SK-N-DZ (cell line): ENCODE results near the gene LZTS2.

Experiments used
- DNase-seq: peaks from one replicate; pipeline ENCODE4 v3.0.0-alpha.2; 2015; ENCODE audit warnings: low spot score

LZTS2 gene

DNA sequence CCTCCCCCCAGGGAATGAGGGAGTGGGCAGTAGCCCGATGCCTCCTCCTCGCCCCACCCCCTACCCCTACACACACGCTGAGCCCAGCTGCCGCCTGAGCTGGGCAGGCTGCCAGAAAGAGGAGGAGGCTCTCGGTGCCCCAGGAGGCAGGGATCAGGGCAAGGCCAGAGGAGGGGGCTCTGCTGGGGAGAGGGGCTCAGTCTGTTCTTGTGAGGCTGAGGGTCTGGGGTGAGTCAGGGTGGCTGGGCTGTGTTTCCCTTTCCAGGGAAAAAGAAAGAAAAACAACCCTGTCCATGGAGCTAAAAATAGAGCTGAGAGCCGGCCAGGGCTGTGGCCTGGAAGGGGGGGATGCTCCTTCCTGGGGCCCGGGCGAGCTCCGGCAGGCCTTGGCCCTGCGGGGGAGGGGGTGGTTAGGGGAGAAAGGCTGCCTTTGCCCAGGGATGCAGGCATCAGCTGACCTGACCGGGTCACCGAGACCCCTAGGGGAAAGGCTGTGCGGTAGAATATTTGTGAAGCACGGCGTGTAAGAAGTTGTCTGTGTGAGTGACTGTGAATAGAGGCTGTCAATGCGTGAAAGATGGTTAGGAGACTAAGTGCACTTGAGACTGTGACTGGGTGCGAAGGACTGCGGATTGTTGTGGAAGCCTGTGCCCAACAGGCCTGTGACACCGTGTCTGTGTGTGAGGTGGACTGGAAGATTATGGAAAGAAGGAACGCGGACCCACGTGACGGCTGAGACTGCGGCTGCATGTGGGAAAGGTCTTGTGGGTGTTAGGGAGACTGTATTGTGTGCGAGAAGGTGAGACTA, 1.2 kb upstream of the LZTS2 start:
- peak; percentile 87 for DNase-seq

DNA sequence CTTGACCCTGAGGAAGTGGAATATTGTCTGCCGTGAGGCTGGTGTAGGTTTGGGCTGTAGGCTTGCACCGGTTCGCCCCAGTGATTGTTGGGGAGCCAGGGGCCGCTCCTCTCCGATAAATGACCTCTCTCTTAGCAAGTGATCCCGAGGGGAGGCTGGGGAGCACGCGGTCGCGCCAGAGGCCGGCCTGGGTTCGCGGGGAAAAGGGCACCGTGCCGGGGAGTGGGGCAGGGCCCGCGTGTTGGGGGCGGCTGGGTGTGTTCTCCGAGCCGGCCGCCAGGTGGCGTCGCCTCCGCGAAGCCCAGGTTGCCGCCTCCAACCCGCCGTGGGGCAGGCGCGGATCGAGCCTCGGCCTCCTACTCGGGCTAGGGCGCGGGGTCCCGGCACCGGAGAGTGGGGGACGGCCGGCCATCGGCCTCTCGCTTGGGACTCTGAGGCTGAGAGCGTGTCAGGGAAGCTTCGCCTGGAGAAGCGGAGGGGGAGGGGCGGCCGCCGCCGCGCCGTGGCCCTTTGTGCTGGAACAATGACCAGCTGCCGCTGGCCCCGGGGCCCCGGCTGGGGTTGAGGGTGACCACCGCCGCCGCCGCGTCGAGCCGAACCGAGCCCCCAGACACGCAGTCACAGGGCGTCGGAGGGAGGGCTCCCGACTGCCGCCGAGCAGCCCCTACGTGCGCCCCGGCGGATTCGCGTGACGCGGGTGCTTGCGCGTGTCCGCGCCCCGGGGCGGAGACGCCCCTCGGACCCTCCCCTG, 442 bp upstream of the LZTS2 start:
- DNase-seq = peak; percentile 75

DNA sequence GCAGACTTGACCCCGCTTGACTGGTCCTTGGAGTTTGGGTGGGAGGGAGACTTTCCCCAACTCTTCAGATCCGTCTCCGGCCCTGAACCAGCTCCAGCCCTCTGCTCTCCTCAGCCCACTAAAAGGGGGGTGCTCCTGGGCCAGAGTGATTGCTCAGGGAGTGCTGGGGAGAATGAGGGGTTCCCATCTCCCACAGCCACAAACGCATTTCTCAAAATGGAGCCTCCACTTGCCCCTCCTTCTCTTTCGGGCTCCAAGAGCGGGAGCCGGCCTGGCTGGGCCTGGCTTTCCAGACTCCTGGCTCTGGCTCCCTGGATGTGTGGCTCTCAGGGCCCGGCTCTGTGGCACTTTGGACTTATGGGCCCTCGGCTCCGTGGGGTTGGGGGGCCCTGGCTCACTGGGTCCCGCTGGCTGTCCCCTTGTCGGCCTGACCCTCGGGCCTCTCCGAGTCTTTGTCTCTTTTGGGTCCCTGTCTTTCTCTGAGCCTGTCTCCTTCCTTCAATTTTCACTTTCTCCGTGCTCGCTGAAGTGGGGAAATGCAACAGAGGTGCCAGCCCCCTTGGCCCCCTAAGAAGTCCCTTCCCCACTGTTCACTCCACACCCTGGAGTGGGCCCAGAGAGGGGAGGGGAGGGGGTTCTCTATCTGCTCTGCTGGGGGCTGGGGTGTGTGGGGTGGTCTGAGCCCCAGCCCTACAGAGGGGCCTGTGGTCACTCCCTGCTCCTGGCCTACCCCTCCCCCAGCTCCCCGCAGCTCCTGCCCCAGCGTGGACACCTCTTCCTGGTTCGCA, 713 bp downstream of the LZTS2 start:
- DNase-seq = no peak

DNA sequence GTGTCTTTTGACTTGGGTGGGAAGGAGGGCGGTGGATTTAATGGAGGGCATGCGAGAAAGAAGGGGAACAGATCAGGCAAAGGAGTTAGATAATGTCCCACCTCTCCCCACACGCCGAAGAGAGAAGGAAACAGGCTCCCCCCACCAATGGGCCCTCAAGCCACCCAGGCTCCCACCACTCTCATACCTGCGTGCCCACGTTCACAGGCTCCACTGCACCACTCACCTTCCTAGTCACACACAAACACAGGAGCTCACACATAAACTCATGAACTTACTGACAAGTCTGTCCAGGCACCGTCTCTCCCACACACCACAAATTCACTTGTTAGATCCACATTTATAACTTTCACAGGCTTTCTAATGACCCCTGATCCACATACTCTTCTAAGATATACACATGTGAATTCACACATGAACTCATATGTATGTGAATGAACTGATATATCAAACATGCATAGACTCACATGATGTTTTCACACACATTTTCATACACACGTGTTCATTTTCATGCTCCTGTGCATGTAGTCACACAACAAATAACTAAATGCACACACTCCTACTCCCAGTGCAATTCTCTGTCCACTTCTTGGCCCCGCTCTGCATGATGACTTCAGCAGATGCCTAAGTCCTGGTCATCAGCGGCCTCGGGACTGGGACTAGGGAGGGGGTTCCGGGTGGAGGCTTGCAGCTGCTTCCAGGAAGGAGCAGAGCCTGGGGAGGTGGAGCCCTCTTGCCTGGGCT, 1.5 kb downstream of the LZTS2 start:
- no peak for DNase-seq

DNA sequence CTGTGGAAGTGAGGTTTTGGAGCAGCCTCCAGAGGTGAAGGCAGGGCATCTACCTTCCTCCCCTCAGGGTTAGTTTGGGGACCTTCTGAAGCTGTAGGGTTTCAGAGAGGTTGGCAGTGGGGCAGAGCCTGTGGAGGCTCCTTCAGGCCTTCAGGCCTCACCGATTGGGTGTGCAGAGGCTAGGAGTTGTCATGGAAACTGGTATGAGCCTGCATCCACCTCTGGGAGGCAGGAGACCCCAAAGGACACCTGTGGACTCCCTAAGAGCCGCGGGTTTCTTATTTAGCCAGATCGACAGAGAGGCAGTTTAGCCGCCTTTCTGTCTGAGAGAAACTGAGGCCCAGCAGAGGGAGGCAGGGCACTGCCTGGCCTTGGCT, 2.0 kb downstream of the LZTS2 start:
- DNase-seq = no peak

DNA sequence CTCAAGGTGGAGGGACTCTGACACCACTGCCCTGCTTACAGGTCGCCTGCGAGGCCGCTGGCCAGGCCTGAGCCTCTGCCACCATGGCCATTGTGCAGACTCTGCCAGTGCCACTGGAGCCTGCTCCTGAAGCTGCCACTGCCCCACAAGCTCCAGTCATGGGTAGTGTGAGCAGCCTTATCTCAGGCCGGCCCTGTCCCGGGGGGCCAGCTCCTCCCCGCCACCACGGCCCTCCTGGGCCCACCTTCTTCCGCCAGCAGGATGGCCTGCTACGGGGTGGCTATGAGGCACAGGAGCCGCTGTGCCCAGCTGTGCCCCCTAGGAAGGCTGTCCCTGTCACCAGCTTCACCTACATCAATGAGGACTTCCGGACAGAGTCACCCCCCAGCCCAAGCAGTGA, 2.8 kb downstream of the LZTS2 start:
- no peak for DNase-seq

DNA sequence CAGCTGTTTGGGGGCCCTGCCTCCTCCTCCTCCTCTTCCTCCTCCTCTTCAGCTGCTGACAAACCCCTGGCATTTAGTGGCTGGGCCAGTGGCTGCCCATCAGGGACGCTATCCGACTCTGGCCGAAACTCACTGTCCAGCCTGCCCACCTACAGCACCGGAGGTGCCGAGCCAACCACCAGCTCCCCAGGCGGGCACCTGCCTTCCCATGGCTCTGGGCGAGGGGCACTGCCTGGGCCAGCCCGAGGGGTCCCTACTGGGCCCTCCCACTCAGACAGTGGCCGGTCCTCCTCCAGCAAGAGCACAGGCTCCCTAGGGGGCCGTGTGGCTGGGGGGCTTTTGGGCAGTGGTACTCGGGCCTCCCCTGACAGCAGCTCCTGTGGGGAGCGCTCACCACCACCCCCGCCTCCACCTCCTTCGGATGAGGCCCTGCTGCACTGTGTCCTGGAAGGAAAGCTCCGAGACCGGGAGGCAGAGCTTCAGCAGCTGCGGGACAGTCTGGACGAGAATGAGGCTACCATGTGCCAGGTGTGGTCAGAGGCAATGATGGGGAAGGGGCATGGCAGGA, 4.1 kb downstream of the LZTS2 start:
- no peak for DNase-seq

GRCh38 chr10:101005361-101005760, 5.8 kb downstream of the LZTS2 start:
- no peak for DNase-seq

GRCh38 chr10:101005869-101006567, 6.4 kb downstream of the LZTS2 start:
- DNase-seq = no peak

DNA sequence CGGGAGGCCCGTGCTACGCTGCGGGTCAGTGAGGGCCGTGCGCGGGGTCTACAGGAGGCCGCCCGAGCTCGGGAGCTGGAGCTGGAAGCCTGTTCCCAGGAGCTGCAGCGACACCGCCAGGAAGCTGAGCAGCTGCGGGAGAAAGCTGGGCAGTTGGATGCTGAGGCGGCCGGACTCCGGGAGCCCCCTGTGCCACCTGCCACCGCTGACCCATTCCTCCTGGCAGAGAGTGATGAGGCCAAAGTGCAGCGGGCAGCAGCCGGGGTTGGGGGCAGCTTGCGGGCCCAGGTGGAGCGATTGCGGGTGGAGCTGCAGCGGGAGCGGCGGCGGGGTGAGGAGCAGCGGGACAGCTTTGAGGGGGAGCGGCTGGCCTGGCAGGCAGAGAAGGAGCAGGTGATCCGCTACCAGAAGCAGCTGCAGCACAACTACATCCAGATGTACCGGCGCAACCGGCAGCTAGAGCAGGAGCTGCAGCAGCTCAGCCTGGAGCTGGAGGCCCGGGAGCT, 7.0 kb downstream of the LZTS2 start:
- peak; percentile 66 for DNase-seq

GRCh38 chr10:101007099-101007711, 7.6 kb downstream of the LZTS2 start:
- no peak for DNase-seq

DNA sequence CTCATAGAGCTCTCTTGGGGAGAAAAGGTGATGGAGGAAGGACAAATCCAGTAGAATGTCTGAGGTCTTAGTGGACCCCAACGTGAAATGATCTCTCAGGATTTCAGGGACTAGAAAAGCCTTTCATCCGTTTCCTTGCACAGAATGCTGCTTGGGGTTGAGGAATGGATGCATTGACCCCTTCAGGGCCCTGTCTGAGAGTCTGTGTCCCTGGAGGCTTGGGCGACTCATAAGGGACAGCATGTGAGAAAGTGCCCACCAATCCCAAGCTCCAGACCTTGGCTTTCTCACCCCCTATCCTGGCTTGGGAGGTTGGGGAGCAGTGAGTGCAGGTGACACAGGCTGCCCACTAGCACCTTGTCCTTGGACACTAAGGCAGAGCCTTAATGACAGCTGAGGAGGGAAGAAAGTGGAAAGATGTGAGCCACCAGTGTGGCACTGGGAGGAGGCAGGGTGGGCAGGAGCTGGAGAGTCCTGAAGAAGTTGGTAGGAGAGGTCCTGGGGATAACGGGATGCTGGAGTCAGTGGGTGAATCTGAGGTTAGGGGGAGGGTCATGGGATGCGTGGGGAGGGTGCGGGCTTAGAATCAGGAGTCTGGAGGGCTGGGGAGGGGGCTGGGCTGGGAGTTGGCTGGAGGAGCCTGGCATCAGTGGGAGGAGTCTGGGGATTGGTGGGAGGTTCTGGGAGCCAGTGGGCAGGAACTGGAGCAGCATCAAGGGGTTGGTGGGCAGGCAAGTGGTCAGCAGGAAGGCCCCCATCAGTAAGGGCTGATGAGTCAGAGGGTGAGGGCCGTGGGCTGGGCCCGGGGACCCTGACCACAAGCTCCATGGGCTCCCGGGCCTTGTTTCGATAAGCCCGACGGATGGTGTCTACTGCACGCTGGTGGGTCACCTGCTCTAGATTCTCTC, 8.6 kb downstream of the LZTS2 start:
- no peak for DNase-seq

GRCh38 chr10:101008823-101009423, 9.3 kb downstream of the LZTS2 start:
- no peak for DNase-seq

DNA sequence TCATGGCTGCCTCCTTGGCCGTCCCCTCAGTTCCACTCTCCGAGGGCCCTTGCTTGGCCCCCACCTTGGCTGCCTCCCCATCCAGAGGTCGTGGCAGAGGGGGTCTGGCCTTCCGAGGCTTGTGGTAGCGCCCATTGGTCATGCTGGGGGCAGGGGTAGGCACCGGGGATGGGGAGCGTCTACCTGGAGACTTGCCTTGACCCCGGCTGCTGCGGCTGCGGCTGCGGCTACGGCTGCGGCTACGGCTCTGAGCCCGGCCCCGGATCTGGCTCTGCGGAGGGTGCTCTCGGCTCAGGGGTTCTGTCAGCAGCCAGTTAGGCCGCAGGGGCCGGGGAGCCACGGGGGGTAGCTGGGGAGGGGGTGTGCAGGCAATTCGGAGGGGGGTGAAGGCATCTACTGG, 10.7 kb downstream of the LZTS2 start:
- DNase-seq = no peak

- DNase-seq = peak; percentile 79
Observed at GRCh38 chr10:101011517-101012423, 12.2 kb downstream of the LZTS2 start.

DNA sequence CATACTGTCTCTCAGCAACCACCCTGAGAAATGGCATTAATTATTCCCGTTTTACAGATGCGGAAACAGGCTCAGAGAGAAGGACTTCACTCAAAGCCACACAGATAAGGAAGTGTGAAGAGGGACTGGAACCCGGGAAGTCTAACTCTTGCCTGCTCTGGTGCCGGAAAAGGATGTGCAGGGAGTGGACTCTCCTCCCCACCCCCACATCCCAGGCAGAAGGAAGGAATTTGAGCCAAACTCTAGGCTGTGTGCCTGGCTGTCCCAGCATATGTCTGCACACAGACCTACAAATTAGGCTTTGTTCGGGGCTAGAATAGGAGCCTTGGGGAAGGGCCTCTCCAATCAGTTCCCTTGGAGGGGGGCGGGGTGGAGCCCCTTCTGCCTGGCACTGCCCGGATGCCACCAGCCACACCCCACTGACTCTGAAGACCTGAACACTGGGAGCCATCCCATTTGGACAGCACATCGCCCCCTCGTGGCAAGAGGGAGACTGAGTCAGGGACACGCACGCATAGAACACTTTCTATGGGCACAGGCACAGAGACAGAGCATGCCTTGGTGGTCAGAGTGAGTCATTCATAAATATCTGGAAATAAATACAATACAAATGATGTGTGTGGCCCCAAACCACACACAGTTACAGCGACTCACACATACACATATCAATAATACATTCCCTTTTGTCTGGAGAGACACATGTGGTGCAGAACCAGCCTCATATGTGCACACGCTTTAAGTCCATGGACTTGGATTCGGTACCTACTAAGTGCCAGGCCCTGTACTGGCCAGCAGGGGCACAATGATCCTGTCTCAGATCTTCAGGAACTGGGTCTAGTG, 13.1 kb downstream of the LZTS2 start:
- DNase-seq = peak; percentile 90
